Muscle layer of duodenum (tissue), 2 donors: ENCODE data around the gene NKX1-1.
"Not testable (repeated sequence)": the region's sequence is repeated elsewhere in the genome, so short reads cannot be mapped to it uniquely, and the experiment has no call there.

ENCODE experiments used
- H3K27ac ChIP-seq: one replicate; pipeline ENCODE4 v1.7.0; 2013; ENCODE audit warnings: mild to moderate bottlenecking, low read length
- H3K27me3 ChIP-seq: one replicate; pipeline ENCODE4 v1.7.0; 2013; ENCODE audit warnings: low read depth, mild to moderate bottlenecking, control low read depth, low read length
- H3K36me3 ChIP-seq, 2 donors: one replicate each; pipeline ENCODE4 v1.7.0; 2013; ENCODE audit warnings: low read length in 2 of 2, control low read depth in 1 of 2, mild to moderate bottlenecking in 1 of 2; ENCODE audit not compliant: insufficient read depth in 2 of 2, control insufficient read depth in 1 of 2
- H3K4me1 ChIP-seq, 2 donors: one replicate each; pipeline ENCODE4 v1.7.0; 2013; ENCODE audit warnings: low read length in 2 of 2, mild to moderate bottlenecking in 2 of 2, control low read depth in 1 of 2, moderate library complexity in 1 of 2; ENCODE audit not compliant: insufficient read depth in 2 of 2, control insufficient read depth in 1 of 2
- H3K4me3 ChIP-seq, 2 donors: one replicate each; pipeline ENCODE4 v1.7.0; 2013; ENCODE audit warnings: low read length in 2 of 2, low read depth in 1 of 2, mild to moderate bottlenecking in 1 of 2
- H3K9me3 ChIP-seq, 2 donors: one replicate each; pipeline ENCODE4 v1.7.0; 2013; ENCODE audit warnings: low read length in 2 of 2, control low read depth in 1 of 2, mild to moderate bottlenecking in 1 of 2; ENCODE audit not compliant: control insufficient read depth in 1 of 2
- donor health status: healthy.

The NKX1-1 gene

DNA sequence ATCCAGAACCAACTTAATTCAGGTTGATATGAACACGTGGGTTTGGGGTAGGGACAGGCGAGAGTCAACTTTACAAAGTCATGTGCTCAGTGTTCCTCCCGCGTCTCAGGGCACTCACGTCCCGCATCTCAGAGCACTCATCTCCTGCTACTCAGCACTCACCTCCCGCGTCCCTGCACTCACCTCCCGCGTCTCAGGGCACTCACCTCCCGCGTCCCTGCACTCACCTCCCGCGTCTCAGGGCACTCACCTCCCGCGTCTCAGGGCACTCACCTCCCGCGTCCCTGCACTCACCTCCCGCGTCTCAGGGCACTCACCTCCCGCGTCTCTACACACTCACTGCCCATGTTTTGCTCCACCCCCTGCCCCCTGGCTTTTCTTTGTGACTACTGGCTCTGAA, 33.7 kb downstream of the NKX1-1 start:
- not testable (repeated sequence) for H3K4me3 ChIP-seq, H3K27ac ChIP-seq, H3K9me3 ChIP-seq, H3K27me3 ChIP-seq, H3K4me1 ChIP-seq
- H3K36me3 ChIP-seq: peaks cover 5 to 68% of the 10 kb centered on the region in 2 donors

GRCh38 chr4:1371176-1372165, 34.8 kb downstream of the NKX1-1 start:
- H3K9me3 ChIP-seq: no peaks in the 10 kb centered on the region
- H3K27me3 ChIP-seq: no peaks in the 10 kb centered on the region
- H3K4me3 ChIP-seq: no peak overlapping the region
- peaks cover 5 to 70% of the 10 kb centered on the region in 2 donors for H3K36me3 ChIP-seq
- H3K27ac ChIP-seq: no peak overlapping the region
- H3K4me1 ChIP-seq: no peaks in the 10 kb centered on the region

DNA sequence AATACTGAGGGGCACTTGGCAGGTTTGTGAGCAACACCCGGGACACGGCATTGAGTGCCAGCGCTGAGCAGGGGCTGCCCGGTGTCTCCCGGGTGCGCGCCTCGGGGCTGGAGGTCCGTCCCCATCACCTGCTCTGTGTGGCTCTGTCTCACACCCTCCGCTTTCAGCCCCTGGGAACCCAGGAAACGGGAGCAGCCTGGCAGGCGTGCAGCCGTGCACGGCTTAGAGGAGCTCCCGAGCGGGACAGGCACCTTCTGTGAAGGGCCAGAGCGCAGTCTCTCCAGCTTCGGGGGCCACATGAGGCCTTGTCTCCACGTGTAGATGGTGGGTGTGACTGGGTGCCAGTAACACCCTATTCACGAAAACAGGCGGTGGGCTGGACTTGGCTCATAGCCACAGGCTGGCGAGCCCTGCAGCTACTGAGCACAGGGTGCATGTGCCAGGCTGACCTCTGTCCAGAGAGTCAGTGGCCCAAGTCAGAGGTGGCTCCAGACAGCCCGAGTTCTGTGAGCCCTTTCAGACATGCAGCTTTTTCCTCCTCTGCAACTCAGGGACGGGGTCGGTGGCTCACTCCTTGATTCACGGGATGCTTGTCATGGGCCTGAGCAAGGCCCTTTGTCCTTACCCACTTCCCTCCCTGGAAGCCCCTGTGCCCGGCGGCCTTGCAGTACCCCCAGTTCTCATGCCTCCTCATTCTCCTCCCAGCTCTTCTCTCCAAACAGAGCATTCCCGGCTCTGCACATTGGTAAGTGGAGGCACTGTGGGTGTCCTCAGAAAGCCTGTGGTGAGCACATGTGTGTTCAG, 35.7 kb downstream of the NKX1-1 start:
- Histone ChIP-seq H3K36me3 (peaks cover 5 to 69% of the 10 kb centered on the region in 2 donors), H3K4me3 (no peak overlapping the region), H3K27ac (no peak overlapping the region), H3K4me1 (no peaks in the 10 kb centered on the region), H3K27me3 (no peaks in the 10 kb centered on the region), H3K9me3 (no peaks in the 10 kb centered on the region)

GRCh38 chr4:1369479-1370079, 36.7 kb downstream of the NKX1-1 start:
- Histone ChIP-seq H3K27ac (no peak overlapping the region), H3K9me3 (no peaks in the 10 kb centered on the region), H3K4me1 (no peaks in the 10 kb centered on the region), H3K4me3 (no peak overlapping the region), H3K27me3 (no peaks in the 10 kb centered on the region), H3K36me3 (peaks cover 5 to 66% of the 10 kb centered on the region in 2 donors)

GRCh38 chr4:1369091-1369450, 37.2 kb downstream of the NKX1-1 start:
- H3K27ac ChIP-seq: no peak overlapping the region
- H3K36me3 ChIP-seq: peaks cover 5 to 66% of the 10 kb centered on the region in 2 donors
- no peak overlapping the region for H3K4me3 ChIP-seq

DNA sequence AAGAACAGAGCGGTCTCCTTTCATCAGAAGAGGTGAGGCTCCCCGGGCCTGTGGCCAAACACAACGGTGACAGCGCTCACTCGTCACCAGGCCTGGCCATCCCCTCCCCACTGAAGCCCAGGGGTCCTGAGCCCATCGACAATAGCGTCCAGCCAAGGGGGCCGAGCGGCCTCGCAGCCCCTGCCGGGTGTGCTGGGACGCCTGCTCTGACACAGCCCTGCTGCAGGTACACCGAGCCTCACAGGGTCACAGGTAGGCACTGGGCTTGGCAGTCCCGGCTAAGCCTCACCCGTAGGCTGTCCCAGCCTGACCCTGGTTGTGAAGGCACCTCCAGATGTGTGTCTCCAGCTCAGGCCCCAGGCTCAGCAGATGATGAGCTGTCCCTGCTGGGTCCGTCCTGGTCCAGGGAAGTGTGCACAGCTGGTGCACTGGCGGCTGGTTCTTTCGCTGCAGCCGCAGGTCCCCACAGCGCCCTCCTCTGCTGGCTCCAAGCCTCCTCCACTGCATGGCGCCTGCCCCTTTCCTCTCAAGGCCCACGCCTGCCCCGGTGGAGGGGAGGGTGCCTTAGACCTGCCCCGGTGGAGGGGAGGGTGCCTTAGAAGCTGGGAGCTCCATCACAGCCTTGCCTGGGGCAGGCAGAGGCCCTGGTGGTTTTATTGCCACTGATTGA, 37.7 kb downstream of the NKX1-1 start:
- H3K36me3 ChIP-seq: peaks cover 5 to 64% of the 10 kb centered on the region in 2 donors
- no peaks in the 10 kb centered on the region for H3K4me1 ChIP-seq
- no peak overlapping the region for H3K27ac ChIP-seq
- no peak overlapping the region for H3K4me3 ChIP-seq
- no peaks in the 10 kb centered on the region for H3K9me3 ChIP-seq
- H3K27me3 ChIP-seq: no peaks in the 10 kb centered on the region

More at GRCh38 chr4:1369091-1369450, 37.2 kb downstream of the NKX1-1 start:
- Histone ChIP-seq H3K4me1 (no peaks in the 10 kb centered on the region), H3K9me3 (no peaks in the 10 kb centered on the region), H3K27me3 (no peaks in the 10 kb centered on the region)

- Histone ChIP-seq H3K27me3 (no peaks in the 10 kb centered on the region), H3K36me3 (peaks cover 5 to 64% of the 10 kb centered on the region in 2 donors), H3K4me3 (no peak overlapping the region), H3K4me1 (no peaks in the 10 kb centered on the region), H3K27ac (no peak overlapping the region), H3K9me3 (no peaks in the 10 kb centered on the region)
Measured at GRCh38 chr4:1367936-1368289, 38.3 kb downstream of the NKX1-1 start.

DNA sequence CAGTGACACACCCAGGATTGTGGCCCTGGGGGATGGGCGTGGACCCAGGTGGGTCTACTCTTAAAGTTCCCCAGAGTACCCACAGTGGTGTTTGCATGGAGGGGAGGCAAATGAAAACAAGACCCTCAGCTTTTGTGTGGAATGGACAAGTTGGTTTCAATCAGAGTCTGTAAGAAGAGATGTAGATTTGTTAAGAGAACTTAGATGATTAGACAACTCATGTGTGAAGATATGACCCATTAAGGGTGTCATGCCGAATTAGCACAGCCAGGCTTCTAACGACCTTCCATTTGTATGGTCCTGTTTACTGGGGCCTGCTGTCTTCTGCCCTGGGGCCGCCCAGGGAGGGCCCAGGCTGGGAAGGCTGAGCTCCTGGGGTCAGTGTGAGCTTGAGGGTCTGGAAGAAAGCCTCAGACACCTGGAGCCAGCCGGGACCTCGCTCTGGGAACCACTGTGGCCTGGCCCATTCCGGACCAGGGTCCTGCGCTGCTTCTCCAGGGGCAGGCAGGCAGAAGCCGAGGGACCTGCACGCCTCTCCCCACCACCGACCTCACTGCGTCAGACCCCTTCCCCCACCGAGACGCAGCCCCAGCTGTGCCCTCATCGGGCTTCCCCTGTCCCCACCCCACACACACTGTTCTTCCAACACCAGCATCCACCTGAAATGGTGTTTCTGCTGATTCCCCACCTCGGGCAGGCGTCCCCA, 38.9 kb downstream of the NKX1-1 start:
- Histone ChIP-seq H3K9me3 (no peaks in the 10 kb centered on the region), H3K27me3 (no peaks in the 10 kb centered on the region), H3K4me3 (no peak overlapping the region), H3K27ac (no peak overlapping the region), H3K36me3 (peaks cover 5 to 60% of the 10 kb centered on the region in 2 donors), H3K4me1 (no peaks in the 10 kb centered on the region)

- no peak overlapping the region for H3K4me3 ChIP-seq
- H3K27ac ChIP-seq: no peak overlapping the region
- H3K36me3 ChIP-seq: peaks cover 4 to 52% of the 10 kb centered on the region in 2 donors
Measured at GRCh38 chr4:1366371-1367229, 39.6 kb downstream of the NKX1-1 start.

More at GRCh38 chr4:1366371-1367229, 39.6 kb downstream of the NKX1-1 start:
- H3K9me3 ChIP-seq: no peaks in the 10 kb centered on the region
- H3K27me3 ChIP-seq: no peaks in the 10 kb centered on the region
- H3K4me1 ChIP-seq: no peaks in the 10 kb centered on the region
